Stimulated activated naive CD8-positive, alpha-beta T cell treated with anti-CD3 and anti-CD28 coated beads, Interleukin-15, Interleukin-2, amounts not matched to agents 100 ng/mL and 50 ng/mL, for 24 hours (primary cell): Measurements from ENCODE around the gene NGLY1.

Experiments
- H3K27ac Mint-ChIP-seq: one replicate; pipeline ENCODE4 v1.8.0; 2021; ENCODE audit warnings: mild to moderate bottlenecking, mixed read lengths
- H3K27me3 Mint-ChIP-seq: one replicate; pipeline ENCODE4 v1.8.0; 2021; ENCODE audit warnings: mixed read lengths
- H3K36me3 Mint-ChIP-seq: one replicate; pipeline ENCODE4 v1.8.0; 2021; ENCODE audit warnings: low read depth, mixed read lengths
- H3K4me1 Mint-ChIP-seq: one replicate; pipeline ENCODE4 v1.8.0; 2021; ENCODE audit warnings: low read depth, mixed read lengths
- H3K4me3 Mint-ChIP-seq: one replicate; pipeline ENCODE4 v1.8.0; 2021; ENCODE audit warnings: mild to moderate bottlenecking, mixed read lengths
- H3K9me3 Mint-ChIP-seq: one replicate; pipeline ENCODE4 v1.8.0; 2021; ENCODE audit warnings: mixed read lengths

The NGLY1 gene, protein sequence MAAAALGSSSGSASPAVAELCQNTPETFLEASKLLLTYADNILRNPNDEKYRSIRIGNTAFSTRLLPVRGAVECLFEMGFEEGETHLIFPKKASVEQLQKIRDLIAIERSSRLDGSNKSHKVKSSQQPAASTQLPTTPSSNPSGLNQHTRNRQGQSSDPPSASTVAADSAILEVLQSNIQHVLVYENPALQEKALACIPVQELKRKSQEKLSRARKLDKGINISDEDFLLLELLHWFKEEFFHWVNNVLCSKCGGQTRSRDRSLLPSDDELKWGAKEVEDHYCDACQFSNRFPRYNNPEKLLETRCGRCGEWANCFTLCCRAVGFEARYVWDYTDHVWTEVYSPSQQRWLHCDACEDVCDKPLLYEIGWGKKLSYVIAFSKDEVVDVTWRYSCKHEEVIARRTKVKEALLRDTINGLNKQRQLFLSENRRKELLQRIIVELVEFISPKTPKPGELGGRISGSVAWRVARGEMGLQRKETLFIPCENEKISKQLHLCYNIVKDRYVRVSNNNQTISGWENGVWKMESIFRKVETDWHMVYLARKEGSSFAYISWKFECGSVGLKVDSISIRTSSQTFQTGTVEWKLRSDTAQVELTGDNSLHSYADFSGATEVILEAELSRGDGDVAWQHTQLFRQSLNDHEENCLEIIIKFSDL

GRCh38 chr3:25782938-25783660 lies at the start of gene NGLY1:
TSS of gene NGLY1 (minus strand) at chr3:25783443. CDS start at chr3:25783390, 53 bp downstream.
- no peaks in the 10 kb centered on the region for H3K9me3 Mint-ChIP-seq
- H3K4me3 Mint-ChIP-seq: peak within 1 kb of the TSS; percentile 93
- peaks cover 60% of the 10 kb centered on the region for H3K4me1 Mint-ChIP-seq
- H3K27ac Mint-ChIP-seq: peak within 1 kb of the TSS; percentile 65
- peaks cover 18% of the 10 kb centered on the region for H3K36me3 Mint-ChIP-seq
- H3K27me3 Mint-ChIP-seq: no peaks in the 10 kb centered on the region

GRCh38 chr3:25831578-25831977 lies 48.3 kb upstream of the NGLY1 start:
- Mint-ChIP-seq H3K27ac (no peak overlapping the region), H3K4me3 (no peak overlapping the region), H3K36me3 (no peaks in the 10 kb centered on the region), H3K9me3 (no peaks in the 10 kb centered on the region), H3K27me3 (peaks cover 3% of the 10 kb centered on the region), H3K4me1 (peaks cover 2% of the 10 kb centered on the region)

DNA sequence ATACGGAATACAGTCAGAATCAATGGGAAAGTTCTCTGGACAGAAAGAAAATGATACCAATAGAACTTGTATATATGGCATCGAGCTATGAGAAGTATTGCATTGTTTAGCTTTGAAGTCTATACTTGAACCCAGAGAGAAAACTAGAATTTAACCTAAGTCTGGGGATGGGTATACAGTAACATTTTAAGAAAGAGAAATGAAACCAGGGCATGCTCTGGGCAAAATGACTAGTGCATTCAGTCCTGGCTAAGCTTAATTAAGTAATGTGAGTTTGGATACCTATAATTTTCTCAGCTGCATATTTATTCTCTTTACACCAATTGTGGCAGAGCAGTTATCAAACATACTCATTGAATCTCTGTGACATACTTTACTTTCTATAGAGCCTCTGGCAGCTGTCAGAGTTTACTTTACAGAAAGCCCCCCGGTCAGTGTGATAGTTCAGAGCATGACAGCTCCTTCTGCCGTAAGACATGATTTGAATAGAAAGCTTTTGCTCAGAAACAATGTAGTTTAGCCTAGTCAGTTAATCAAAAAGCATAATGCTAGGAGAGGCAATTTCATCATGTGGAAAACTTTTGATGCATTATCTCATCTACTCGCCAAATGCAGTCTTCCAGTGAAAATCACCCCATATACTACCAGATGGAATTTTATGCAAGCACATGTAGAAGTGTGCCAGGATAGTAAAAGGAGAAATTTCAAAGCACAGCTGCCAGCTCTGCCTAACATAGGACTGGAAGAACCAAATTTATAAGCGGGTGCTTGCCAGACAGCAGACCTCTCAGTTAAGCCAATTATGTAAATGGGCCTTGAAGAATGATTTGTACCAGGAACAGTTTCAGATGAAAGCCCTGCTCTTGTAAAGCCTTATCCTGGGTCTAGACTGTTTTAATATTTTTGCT lies 47.4 kb upstream of the NGLY1 start:
- Mint-ChIP-seq H3K27ac (no peak overlapping the region), H3K4me3 (no peak overlapping the region), H3K4me1 (peaks cover 10% of the 10 kb centered on the region), H3K27me3 (peaks cover 3% of the 10 kb centered on the region), H3K36me3 (no peaks in the 10 kb centered on the region), H3K9me3 (no peaks in the 10 kb centered on the region)

DNA sequence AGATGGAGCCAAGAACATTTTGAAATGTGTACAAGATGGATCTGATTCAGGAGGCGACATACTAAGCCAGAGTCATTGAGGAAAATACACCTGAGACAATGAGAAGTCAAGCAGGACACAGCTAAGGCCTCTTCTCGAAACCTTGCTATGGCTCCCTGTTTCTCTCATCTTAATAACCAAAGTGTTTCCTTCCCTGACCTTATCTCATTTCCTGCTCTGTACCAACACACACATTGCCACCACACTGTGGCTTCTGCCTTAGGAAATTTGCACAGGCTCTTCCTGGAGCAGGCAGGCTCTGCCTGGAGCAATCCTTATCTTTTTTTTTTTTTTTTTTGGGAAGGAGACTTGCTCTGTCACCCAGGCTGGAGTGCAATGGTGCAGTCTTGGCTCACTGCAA lies 43.3 kb upstream of the NGLY1 start:
- no peak overlapping the region for H3K4me3 Mint-ChIP-seq
- peaks cover 4% of the 10 kb centered on the region for H3K27me3 Mint-ChIP-seq
- H3K36me3 Mint-ChIP-seq: no peaks in the 10 kb centered on the region
- H3K27ac Mint-ChIP-seq: no peak overlapping the region
- H3K9me3 Mint-ChIP-seq: no peaks in the 10 kb centered on the region
- peaks cover 10% of the 10 kb centered on the region for H3K4me1 Mint-ChIP-seq

GRCh38 chr3:25823314-25823713 lies 40.1 kb upstream of the NGLY1 start:
- H3K36me3 Mint-ChIP-seq: no peaks in the 10 kb centered on the region
- H3K27ac Mint-ChIP-seq: no peak overlapping the region
- H3K4me3 Mint-ChIP-seq: no peak overlapping the region
- peaks cover 4% of the 10 kb centered on the region for H3K27me3 Mint-ChIP-seq
- H3K9me3 Mint-ChIP-seq: no peaks in the 10 kb centered on the region
- H3K4me1 Mint-ChIP-seq: peaks cover 10% of the 10 kb centered on the region

GRCh38 chr3:25821746-25822573 lies 38.7 kb upstream of the NGLY1 start:
- H3K27me3 Mint-ChIP-seq: peaks cover 4% of the 10 kb centered on the region
- H3K4me3 Mint-ChIP-seq: no peak overlapping the region
- H3K4me1 Mint-ChIP-seq: peaks cover 13% of the 10 kb centered on the region
- H3K9me3 Mint-ChIP-seq: no peaks in the 10 kb centered on the region
- H3K27ac Mint-ChIP-seq: no peak overlapping the region
- no peaks in the 10 kb centered on the region for H3K36me3 Mint-ChIP-seq

DNA sequence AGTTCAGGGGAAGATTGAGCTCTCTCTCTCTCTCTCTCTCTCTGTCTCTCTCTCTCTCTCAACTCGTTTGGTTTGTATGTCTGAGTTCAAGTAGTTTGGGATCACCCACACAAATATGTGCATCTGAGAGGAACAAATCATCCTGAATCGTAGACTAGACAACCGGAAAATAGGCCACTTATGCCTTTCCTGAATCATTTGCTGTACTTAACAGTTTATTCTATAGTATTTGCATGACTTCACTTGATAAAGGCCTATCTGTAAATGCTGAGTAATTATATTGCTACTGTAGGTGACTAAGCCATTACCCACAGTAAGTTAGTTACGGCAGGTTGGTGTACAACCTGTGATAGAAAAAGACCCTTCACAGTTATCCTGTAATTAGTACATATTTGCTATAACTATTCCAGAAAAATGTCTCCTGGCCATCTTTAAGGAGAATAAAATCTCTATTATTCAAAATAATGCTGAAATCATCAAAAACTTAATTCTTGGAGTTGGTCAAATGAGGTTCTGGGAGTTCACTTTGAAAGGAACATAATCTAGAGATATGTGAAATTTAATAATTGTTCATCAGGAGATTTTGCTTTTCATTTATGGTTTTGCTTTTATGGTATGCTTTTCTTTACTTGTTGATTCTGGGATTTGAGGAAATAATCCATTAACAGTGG lies 37.7 kb upstream of the NGLY1 start:
- no peaks in the 10 kb centered on the region for H3K9me3 Mint-ChIP-seq
- H3K27me3 Mint-ChIP-seq: peaks cover 4% of the 10 kb centered on the region
- H3K4me3 Mint-ChIP-seq: no peak overlapping the region
- H3K36me3 Mint-ChIP-seq: no peaks in the 10 kb centered on the region
- H3K27ac Mint-ChIP-seq: no peak overlapping the region
- H3K4me1 Mint-ChIP-seq: peaks cover 6% of the 10 kb centered on the region

- no peaks in the 10 kb centered on the region for H3K9me3 Mint-ChIP-seq
- H3K4me1 Mint-ChIP-seq: peaks cover 4% of the 10 kb centered on the region
- no peak overlapping the region for H3K4me3 Mint-ChIP-seq
- H3K27me3 Mint-ChIP-seq: peaks cover 4% of the 10 kb centered on the region
- no peaks in the 10 kb centered on the region for H3K36me3 Mint-ChIP-seq
- no peak overlapping the region for H3K27ac Mint-ChIP-seq
Observed at GRCh38 chr3:25820366-25820765, 37.1 kb upstream of the NGLY1 start.

DNA sequence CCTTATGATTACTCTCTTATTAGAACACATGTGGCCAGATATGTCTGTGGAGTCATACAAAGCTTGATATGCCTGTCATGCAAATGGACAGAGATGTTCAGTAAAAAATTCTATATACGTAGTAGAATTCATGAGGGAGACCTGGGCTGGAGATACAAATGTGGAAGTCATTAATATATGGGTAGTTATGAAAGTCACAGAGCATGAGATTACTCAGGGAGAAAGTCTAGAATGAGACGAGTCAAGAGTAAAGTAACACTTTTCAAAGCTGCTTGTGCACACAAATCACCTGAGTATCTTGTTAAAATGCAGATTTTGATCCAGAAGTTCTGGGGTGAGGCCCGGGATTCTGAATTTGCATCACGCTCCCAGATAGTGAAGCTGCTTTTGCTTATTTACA lies 35.1 kb upstream of the NGLY1 start:
- H3K27me3 Mint-ChIP-seq: peaks cover 4% of the 10 kb centered on the region

GRCh38 chr3:25817638-25818037 lies 34.4 kb upstream of the NGLY1 start:
- H3K4me3 Mint-ChIP-seq: no peak overlapping the region
- no peaks in the 10 kb centered on the region for H3K27me3 Mint-ChIP-seq
- H3K27ac Mint-ChIP-seq: no peak overlapping the region
- H3K9me3 Mint-ChIP-seq: no peaks in the 10 kb centered on the region
- peaks cover 4% of the 10 kb centered on the region for H3K4me1 Mint-ChIP-seq
- no peaks in the 10 kb centered on the region for H3K36me3 Mint-ChIP-seq

More for the DNA sequence above, 35.1 kb upstream of the NGLY1 start:
- H3K4me3 Mint-ChIP-seq: no peak overlapping the region
- no peaks in the 10 kb centered on the region for H3K36me3 Mint-ChIP-seq
- H3K4me1 Mint-ChIP-seq: peaks cover 4% of the 10 kb centered on the region
- no peaks in the 10 kb centered on the region for H3K9me3 Mint-ChIP-seq
- H3K27ac Mint-ChIP-seq: no peak overlapping the region

DNA sequence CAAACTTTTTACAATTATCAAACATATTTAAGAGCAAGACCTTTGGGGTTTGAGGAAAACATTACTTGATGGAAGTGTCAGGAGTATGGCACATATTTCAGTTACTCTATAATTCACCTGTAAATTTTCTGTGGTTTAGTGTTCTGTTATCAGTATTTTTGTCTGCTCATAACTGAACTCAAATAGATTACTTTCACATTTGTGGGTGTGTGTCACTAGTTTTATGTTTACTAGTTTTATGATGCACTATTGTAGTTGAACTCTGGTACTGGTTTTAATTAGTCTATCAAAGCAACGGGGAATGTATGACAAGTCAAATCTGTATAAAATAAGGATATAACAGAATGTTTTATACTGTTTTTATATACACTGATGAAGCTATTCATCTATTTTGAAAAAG lies 33.9 kb upstream of the NGLY1 start:
- Mint-ChIP-seq H3K9me3 (no peaks in the 10 kb centered on the region), H3K27ac (no peak overlapping the region), H3K36me3 (no peaks in the 10 kb centered on the region), H3K27me3 (no peaks in the 10 kb centered on the region), H3K4me3 (no peak overlapping the region), H3K4me1 (peaks cover 4% of the 10 kb centered on the region)

- H3K27ac Mint-ChIP-seq: no peak overlapping the region
- peaks cover 7% of the 10 kb centered on the region for H3K27me3 Mint-ChIP-seq
- H3K36me3 Mint-ChIP-seq: no peaks in the 10 kb centered on the region
- H3K4me1 Mint-ChIP-seq: peaks cover 4% of the 10 kb centered on the region
- H3K4me3 Mint-ChIP-seq: no peak overlapping the region
- H3K9me3 Mint-ChIP-seq: no peaks in the 10 kb centered on the region
Observed at GRCh38 chr3:25812644-25813043, 29.4 kb upstream of the NGLY1 start.

DNA sequence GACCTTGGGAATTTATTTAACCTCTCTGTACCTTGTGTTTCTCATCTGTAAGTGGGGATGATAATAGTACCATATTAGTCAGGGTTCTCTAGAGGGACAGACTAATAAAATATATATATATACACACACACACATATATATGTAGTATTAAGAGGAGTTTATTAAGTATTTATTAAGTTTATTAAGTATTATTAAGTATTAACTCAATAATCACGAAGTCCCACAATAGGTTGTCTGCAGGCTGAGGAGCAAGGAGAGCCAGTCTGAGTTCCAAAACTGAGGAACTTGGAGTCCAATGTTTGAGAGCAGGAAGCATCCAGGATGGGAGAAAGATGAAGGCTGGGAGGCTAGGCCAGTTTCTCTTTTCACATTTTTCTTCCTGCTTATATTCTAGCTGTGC lies 21.4 kb upstream of the NGLY1 start:
- Mint-ChIP-seq H3K4me1 (no peaks in the 10 kb centered on the region), H3K27ac (no peak overlapping the region), H3K27me3 (peaks cover 12% of the 10 kb centered on the region), H3K36me3 (no peaks in the 10 kb centered on the region), H3K4me3 (no peak overlapping the region), H3K9me3 (no peaks in the 10 kb centered on the region)
